Right hindlimb (tissue), 1 donor: ENCODE results near the gene TRIM64.
"Not testable (repeated sequence)": the region's sequence is repeated elsewhere in the genome, so short reads cannot be mapped to it uniquely, and the experiment has no call there.

Source experiments
- DNase-seq: peaks from one replicate; pipeline ENCODE4 v3.0.0-alpha.2; 2018

TRIM64 gene, protein sequence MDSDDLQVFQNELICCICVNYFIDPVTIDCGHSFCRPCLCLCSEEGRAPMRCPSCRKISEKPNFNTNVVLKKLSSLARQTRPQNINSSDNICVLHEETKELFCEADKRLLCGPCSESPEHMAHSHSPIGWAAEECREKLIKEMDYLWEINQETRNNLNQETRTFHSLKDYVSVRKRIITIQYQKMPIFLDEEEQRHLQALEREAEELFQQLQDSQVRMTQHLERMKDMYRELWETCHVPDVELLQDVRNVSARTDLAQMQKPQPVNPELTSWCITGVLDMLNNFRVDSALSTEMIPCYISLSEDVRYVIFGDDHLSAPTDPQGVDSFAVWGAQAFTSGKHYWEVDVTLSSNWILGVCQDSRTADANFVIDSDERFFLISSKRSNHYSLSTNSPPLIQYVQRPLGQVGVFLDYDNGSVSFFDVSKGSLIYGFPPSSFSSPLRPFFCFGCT

DNA sequence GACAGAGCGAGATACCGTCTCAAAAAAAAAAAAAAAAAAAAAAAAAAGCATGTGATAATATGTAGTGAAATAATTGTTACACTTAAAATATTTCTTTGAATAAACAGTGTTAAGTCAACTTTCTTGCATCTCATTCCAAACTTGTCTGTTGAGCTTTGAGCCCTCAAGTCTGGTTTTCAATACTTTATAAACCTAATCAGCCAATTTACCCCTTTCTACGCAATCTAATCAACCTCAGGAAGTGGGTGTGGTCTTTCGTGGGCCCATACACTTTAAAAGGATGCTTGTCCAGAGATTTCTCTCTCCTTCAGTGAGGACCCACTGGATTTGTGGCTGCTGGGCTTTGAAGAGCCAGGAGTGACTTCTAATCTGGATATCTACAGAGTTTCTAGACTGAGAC is at the start of gene TRIM64:
TSS of gene TRIM64 (plus strand) at position 301 of the 400 bp plus-strand sequence. CDS start 2,467 bp downstream, outside the sequence.
- DNase-seq = not testable (repeated sequence)

DNA sequence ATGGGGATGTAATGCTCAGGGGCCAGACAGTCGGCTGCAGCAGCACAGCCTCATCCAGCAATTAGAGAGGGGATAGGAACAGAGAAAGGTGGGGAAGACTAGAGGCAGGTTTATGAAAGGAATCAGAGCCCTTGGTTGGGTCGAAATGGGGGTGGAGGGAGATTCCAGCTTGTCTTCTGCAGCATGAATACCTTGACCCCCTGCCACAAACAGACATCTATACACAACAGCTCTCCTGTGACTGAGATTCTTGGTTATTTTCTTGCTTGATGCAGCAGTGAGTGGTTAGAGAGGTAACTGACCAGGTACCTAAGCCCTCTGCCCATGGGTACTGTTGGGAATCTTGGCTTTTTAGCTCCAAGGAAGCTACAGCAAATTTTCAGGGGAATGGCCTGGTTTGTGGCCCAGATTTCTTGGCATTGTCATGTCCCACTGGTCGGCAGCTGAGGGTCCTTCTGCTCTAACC is 43.6 kb upstream of the TRIM64 start, which contains the start of gene TRIM49D1:
TSS of gene TRIM49D1 (minus strand) at position 51 of the 466 bp plus-strand sequence. CDS start 4,535 bp downstream, outside the sequence.
- DNase-seq = no peak

DNA sequence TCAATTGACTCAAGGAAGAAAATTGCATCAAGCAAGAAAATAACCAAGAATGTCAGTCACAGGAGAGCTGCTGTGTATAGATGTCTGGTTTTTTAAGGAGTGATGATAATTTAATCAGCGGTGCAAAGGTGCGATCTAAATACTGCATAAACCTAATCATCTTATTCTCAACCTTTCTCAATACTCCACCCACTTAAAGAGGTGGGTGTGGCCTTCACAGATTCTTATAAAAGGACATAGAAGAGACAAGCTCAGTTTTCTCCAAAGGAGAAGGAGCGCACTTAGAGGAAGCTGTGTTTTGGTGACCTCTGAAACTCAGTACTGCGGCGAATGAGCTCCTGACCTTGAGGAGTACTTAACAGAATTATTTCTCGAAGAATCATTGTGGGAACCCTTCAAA is 42.1 kb upstream of the TRIM64 start, which contains the start of gene TRIM49D2:
TSS of gene TRIM49D2 (plus strand) at position 301 of the 400 bp plus-strand sequence. CDS start 2,698 bp downstream, outside the sequence.
- DNase-seq = not testable (repeated sequence)

DNA sequence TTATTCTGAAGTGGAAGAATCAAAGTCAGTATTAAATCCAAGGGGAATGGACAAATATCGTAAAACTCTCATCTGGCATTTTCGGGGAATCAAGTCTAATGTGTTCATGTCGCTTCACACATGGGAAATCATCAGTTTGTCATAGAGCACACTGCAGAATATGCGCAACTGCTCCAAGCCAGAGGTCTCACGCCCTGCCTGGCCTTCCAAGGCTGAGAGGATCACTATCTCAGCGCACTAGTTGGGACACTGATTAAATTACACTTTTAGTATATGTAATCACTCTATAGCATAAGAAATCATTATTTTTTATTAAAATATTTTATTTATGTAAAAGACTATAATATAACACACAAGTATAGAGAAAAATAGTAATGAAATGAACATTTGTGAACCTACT is 5.0 kb upstream of the TRIM64 start:
- DNase-seq = not testable (repeated sequence)
